ENCODE results near the gene LRP1B. TPM values are rescaled to one million over a fixed set of nuclear protein-coding genes. Genes with fewer than 3 reads are reported as not detected.

The LRP1B gene
- polyA plus RNA-seq, 2 of the 4 experiments (the other 2 are of a cell fraction): 0.03 TPM; not detected in 1

DNA sequence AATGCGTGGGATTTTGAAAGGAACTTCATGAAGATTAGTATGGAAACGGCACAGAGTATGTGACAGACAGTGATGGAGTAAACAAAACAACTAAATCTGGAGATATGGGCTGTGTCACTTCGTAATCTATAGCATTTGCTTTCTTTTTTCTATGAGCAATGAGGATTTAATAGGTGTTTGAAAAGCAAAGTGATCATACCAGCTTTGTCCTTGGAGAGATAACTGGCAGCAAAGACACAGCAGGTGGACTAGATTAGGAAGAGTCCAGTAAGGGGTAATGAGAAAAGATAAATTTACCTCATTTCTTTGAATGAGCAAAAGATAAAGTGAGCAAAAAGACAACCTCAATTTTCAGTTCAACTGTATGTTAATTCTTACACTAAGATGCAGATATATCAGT is 199.0 kb downstream of the LRP1B start (continued):
- TF ChIP-seq RAD21 (conservative IDR thresholded peaks at IDR 0.05 in 1 of 2, IDR thresholded peaks at IDR 0.05 in 1 of 2): no peak
- TF ChIP-seq CEBPB (IDR thresholded peaks at IDR 0.05): no peak

DNA sequence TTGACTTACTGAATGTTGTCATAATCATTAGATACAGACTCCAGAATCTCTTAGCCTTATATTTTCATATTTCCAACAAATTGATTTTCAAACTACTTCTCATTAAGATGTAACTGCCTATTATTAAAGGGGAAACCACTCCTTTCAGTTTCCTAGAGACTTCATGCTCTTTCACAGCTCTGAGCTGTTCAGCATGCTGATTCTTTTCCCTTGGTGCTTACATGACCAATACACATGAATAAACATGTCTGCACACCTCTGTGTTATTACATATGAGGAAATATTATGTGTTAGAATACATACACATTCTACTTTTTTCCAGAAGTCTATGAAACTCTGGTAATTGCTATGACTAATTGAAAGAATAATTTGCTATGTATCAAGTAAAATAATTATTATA is 200.0 kb downstream of the LRP1B start:
- Histone ChIP-seq H3K4me1 (no peaks in the 10 kb centered on the region), H3K27ac (no peak overlapping the region), H3K4me2 (no peak overlapping the region), H3K4me3 (no peak overlapping the region), H3K9me3 (no peaks in the 10 kb centered on the region)
- no peak for TF ChIP-seq BHLHE40 (IDR thresholded peaks at IDR 0.05; ENCODE audit: low read depth, low read length)
- no peak for TF ChIP-seq RAD21 (conservative IDR thresholded peaks at IDR 0.05 in 1 of 2, IDR thresholded peaks at IDR 0.05 in 1 of 2)
- TF ChIP-seq MAFK (IDR thresholded peaks at IDR 0.05; ENCODE audit: partially characterized antibody): no peak
- no peak for TF ChIP-seq EHMT2 (IDR thresholded peaks at IDR 0.05; ENCODE audit: low read depth)
- TF ChIP-seq, protein P1, sequence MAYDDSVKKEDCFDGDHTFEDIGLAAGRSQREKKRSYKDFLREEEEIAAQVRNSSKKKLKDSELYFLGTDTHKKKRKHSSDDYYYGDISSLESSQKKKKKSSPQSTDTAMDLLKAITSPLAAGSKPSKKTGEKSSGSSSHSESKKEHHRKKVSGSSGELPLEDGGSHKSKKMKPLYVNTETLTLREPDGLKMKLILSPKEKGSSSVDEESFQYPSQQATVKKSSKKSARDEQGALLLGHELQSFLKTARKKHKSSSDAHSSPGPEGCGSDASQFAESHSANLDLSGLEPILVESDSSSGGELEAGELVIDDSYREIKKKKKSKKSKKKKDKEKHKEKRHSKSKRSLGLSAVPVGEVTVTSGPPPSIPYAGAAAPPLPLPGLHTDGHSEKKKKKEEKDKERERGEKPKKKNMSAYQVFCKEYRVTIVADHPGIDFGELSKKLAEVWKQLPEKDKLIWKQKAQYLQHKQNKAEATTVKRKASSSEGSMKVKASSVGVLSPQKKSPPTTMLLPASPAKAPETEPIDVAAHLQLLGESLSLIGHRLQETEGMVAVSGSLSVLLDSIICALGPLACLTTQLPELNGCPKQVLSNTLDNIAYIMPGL (CRISPR knock-in tag; IDR thresholded peaks at IDR 0.05; ENCODE audit: borderline replicate concordance): no peak
- TF ChIP-seq, protein P2, sequence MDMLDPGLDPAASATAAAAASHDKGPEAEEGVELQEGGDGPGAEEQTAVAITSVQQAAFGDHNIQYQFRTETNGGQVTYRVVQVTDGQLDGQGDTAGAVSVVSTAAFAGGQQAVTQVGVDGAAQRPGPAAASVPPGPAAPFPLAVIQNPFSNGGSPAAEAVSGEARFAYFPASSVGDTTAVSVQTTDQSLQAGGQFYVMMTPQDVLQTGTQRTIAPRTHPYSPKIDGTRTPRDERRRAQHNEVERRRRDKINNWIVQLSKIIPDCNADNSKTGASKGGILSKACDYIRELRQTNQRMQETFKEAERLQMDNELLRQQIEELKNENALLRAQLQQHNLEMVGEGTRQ (IDR thresholded peaks at IDR 0.05): no peak
- TF ChIP-seq SREBF2 (IDR thresholded peaks at IDR 0.05): no peak
- no peak for TF ChIP-seq NR3C1 (IDR thresholded peaks at IDR 0.05)
- no peak for TF ChIP-seq SMC3 (IDR thresholded peaks at IDR 0.05)
- FAIRE-seq: no peak
- POLR2A ChIA-PET: no interaction called here
- ATAC-seq: no peak
- CTCF ChIA-PET: no interaction called here
- no peak for DNase-seq (ENCODE audit: low read depth in 1 of 2, low spot score in 1 of 2)

DNA sequence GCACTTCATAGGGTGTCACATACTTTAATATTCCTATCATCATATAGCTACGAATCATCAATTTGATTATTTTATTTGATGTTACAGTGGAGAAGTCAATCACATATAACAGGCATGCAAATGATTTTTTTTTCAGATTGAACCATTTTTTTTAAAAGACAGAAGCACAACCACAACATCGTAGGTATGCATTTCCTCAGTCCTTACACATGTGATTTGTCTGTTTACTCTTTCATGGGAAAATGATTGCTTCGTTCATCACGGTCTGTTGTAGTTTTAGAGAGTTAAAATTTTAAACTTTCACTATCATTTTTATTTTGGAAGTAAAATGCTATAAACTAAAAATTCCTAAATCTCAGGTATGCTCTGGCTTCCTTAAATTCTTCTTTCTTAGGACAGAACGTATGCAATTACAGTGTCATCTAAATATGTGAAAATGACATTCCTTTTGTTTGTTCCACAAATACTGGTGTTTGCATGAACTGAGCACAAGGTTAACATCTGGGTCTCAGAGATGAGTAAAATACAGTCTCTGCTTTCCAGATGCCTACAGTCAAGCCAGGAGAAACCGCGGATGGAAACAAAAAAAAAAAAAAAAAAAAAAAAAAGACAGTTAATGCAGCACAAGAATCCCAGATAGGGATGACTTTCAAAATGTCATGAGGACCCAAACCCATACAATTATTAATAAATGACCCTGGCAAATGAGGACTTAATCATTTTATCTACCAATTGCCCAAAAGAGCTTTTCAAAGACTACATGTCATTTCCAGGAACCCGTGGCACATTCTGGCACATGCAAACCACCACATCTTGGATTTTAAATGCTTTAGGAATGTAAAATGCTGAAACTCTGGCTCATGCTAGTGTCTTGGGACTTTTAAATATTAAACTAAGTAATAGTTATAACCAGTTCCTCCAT is 201.2 kb downstream of the LRP1B start:
- ChIA-PET POLR2A (no interaction called here), CTCF (interaction anchor here (1.3 kb wide), 1 partner anchor 25 kb away, joined by 3 read pairs; no protein-coding TSS in a partner anchor)
- FAIRE-seq (no peak), DNase-seq (ENCODE audit: low read depth in 1 of 2, low spot score in 1 of 2) (no peak), ATAC-seq (no peak)
- no peaks in the 10 kb centered on the region for H3K9me3 ChIP-seq
- WGBS (ENCODE audit: missing lambda C conversion rate): 16% methylated on average over 8 of the region's 8 CpGs
- H3K27ac ChIP-seq: no peak overlapping the region
- TF ChIP-seq, protein P3, sequence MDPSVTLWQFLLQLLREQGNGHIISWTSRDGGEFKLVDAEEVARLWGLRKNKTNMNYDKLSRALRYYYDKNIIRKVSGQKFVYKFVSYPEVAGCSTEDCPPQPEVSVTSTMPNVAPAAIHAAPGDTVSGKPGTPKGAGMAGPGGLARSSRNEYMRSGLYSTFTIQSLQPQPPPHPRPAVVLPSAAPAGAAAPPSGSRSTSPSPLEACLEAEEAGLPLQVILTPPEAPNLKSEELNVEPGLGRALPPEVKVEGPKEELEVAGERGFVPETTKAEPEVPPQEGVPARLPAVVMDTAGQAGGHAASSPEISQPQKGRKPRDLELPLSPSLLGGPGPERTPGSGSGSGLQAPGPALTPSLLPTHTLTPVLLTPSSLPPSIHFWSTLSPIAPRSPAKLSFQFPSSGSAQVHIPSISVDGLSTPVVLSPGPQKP (IDR thresholded peaks at IDR 0.05; ENCODE audit: low read depth, low read length): no peak
- TF ChIP-seq BHLHE40 (IDR thresholded peaks at IDR 0.05; ENCODE audit: low read depth, low read length) (no peak), RAD21 (conservative IDR thresholded peaks at IDR 0.05 in 1 of 2, IDR thresholded peaks at IDR 0.05 in 1 of 2) (no peak), TP53 (CRISPR knock-in tag; IDR thresholded peaks at IDR 0.05) (no peak)
- no peak overlapping the region for H3K4me2 ChIP-seq
- no peaks in the 10 kb centered on the region for H3K4me1 ChIP-seq
- H3K4me3 ChIP-seq: no peak overlapping the region

DNA sequence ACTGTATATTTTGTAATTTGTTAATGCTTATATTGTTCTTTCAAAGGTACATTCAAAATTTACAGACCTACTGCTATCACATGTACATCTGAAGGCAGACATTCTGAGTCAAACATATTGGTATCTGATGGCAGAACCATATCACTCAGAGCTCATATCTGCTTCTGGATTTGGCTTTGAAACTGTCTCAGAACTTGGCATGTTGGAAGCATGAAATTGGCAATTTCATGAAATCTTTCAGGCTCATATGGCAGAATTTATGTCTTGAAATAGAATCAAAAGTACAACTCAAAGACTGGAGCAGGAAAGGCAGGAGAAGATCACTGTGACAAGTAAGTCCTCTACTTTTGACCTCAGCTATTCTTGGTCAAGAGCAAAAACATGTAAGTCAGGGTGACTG is 202.3 kb downstream of the LRP1B start:
- Histone ChIP-seq H3K4me3 (no peak overlapping the region), H3K27ac (no peak overlapping the region), H3K9me3 (no peaks in the 10 kb centered on the region), H3K4me1 (no peaks in the 10 kb centered on the region), H3K4me2 (no peak overlapping the region)
- ChIA-PET POLR2A (no interaction called here), CTCF (no interaction called here)
- no peak for FAIRE-seq
- no peak for TF ChIP-seq EP300 (IDR thresholded peaks at IDR 0.05)
- no peak for TF ChIP-seq EHMT2 (IDR thresholded peaks at IDR 0.05; ENCODE audit: low read depth)
- TF ChIP-seq NR3C1 (IDR thresholded peaks at IDR 0.05): no peak
- no peak for TF ChIP-seq POLR2A (IDR thresholded peaks at IDR 0.05; ENCODE audit: low read length)
- no peak for ATAC-seq
- no peak for DNase-seq (ENCODE audit: low read depth in 1 of 2, low spot score in 1 of 2)

All from A549 (cell line).